ENCODE data around the gene CNTNAP2. TPM values are rescaled to one million over a fixed set of nuclear protein-coding genes. Genes with fewer than 3 reads are reported as not detected.
A peak's percentile ranks its signal among the peaks of the same experiment; 100 is the strongest.

The CNTNAP2 gene
- total and polyA plus RNA-seq, 9 of the 15 experiments (the other 6 are each of a cell fraction or from before 2014, with no cell fraction given), result 0.04 to 0.62 (median 0.09) TPM; not detected in 4

- H3K27ac ChIP-seq (ENCODE audit: extremely low read depth, low read depth, low read length), result no peak overlapping the region
- no TSS peak for BruUV-seq (replicated peaks)
- ChIA-PET POLR2A (interaction anchor here (0.6 kb wide), 1 partner anchor 259 kb away, joined by 4 read pairs; no protein-coding TSS in a partner anchor), CTCF (ENCODE audit: low intra/inter-chr PET ratio) (no interaction called here)
- ATAC-seq (peak; percentile 99), FAIRE-seq (peak; percentile 83), DNase-seq (ENCODE audit: extremely low read depth in 1 of 4, low spot score in 3 of 4) (peak in 2 of 4 experiments; percentile 62 to 78)
- no peak overlapping the region for H2AFZ ChIP-seq (ENCODE audit: low read depth, low read length)
- H3K4me2 ChIP-seq (ENCODE audit: insufficient read depth, low read length), result peak overlapping the region; percentile 38
- H3K4me3 ChIP-seq, result no peak overlapping the region
- no peaks in the 10 kb centered on the region for H3K36me3 ChIP-seq (ENCODE audit: control insufficient read depth, insufficient read depth, low read length)
- no peaks in the 10 kb centered on the region for H4K20me1 ChIP-seq (replicated peaks; ENCODE audit: control insufficient read depth, insufficient read depth, low read length)
- no peaks in the 10 kb centered on the region for H3K9me3 ChIP-seq (replicated peaks; ENCODE audit: control insufficient read depth, insufficient read depth, low read depth, low read length)
- H3K79me2 ChIP-seq (ENCODE audit: control insufficient read depth, insufficient read depth, low read length), result no peaks in the 10 kb centered on the region
- in situ Hi-C loops (cut with MboI), result no loop called here
- H3K9ac ChIP-seq (ENCODE audit: insufficient read depth in 1 of 2, low read depth in 2 of 2, low read length in 2 of 2), result no peak overlapping the region
- peaks cover 0 to 3% of the 10 kb centered on the region in 2 experiments; a peak in 1 of 5 replicates for H3K4me1 ChIP-seq (replicated peaks in 1 of 2; ENCODE audit: control insufficient read depth in 2 of 2, insufficient read depth in 2 of 2, low read length in 2 of 2)
- H3K27me3 ChIP-seq (ENCODE audit: control insufficient read depth in 2 of 2, insufficient read depth in 2 of 2, low read length in 2 of 2), result peaks cover 0 to 5% of the 10 kb centered on the region in 2 experiments; a peak in 1 of 5 replicates
- 0% methylated on average over 1 of the region's 1 CpG for WGBS (ENCODE audit: insufficient coverage, low coverage, missing lambda C conversion rate)
- intact Hi-C loops (cut with micrococcal nuclease), result no loop called here
- no peaks in the 10 kb centered on the region for H3K9me1 ChIP-seq (ENCODE audit: control insufficient read depth, insufficient read depth, low read length)
- no peak for TF ChIP-seq ZNF584 (CRISPR knock-in tag; IDR thresholded peaks at IDR 0.05; ENCODE audit: low read depth)
- TF ChIP-seq, protein P1, sequence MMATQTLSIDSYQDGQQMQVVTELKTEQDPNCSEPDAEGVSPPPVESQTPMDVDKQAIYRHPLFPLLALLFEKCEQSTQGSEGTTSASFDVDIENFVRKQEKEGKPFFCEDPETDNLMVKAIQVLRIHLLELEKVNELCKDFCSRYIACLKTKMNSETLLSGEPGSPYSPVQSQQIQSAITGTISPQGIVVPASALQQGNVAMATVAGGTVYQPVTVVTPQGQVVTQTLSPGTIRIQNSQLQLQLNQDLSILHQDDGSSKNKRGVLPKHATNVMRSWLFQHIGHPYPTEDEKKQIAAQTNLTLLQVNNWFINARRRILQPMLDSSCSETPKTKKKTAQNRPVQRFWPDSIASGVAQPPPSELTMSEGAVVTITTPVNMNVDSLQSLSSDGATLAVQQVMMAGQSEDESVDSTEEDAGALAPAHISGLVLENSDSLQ (IDR thresholded peaks at IDR 0.05), result peak; percentile 71
- TF ChIP-seq SMC3 (conservative IDR thresholded peaks at IDR 0.05; ENCODE audit: insufficient read depth, low read depth, low read length), result no peak
- TF ChIP-seq MECOM (CRISPR knock-in tag; IDR thresholded peaks at IDR 0.05), result no peak
- TF ChIP-seq CBX5 (IDR thresholded peaks at IDR 0.05; ENCODE audit: borderline replicate concordance, low read depth), result no peak
- TF ChIP-seq SRF (CRISPR knock-in tag; IDR thresholded peaks at IDR 0.05), result no peak
- no peak for TF ChIP-seq RREB1 (CRISPR knock-in tag; IDR thresholded peaks at IDR 0.05)
- TF ChIP-seq ZNF165 (CRISPR knock-in tag; IDR thresholded peaks at IDR 0.05; ENCODE audit: borderline replicate concordance), result no peak
- no peak for TF ChIP-seq CREB5 (CRISPR knock-in tag; IDR thresholded peaks at IDR 0.05)
- TF ChIP-seq, protein P2, sequence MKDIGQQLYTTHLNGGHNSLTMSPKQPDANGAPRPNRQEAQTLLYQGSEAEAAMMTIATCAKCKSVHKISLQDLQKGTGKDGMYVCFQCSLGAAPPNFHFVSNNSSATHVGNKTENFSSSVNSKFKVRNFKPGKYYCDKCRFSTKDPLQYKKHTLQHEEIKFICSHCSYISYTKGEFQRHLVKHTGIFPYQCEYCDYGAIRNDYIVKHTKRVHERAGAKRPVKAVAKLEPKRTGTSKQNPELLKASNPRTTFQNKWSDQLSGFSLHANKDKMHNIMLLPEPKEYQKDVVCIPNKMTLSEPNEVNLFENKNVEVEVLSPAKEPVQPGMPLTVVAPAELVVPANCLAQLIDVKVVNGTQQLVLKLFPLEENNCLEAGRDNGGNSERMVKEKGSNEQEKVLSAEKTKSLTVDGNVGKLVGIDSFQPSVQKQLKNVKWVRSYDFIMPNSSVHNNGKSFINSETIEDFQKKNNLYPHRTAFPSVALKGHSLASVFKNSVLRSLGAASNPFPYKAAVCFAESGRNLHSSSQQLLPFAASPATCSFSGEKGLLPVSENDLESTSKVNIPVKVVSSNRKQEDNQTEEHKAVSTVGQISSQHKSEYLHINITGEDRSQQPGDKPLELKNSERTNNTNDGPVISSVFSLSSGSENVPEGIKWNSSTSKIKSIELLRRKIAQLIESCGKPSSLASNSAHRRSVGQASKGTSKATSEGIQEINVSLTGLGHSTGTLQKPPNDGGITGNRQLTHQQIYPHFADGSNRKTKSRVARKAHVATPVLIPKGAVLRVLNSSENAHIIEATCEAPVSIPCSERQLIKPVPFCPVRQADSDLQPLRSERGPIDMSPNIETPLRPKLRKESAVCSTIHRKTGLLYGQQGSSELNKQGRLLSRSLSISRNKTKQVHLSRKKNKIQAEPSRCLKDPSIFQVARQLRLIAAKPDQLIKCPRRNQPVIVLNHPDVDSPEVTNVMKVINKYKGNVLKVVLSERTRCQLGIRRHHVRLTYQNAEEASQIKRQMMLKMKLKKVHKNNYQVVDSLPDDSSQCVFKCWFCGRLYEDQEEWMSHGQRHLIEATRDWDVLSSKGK (CRISPR knock-in tag; IDR thresholded peaks at IDR 0.05), result no peak
- no peak for TF ChIP-seq TAF7 (tag; IDR thresholded peaks at IDR 0.05)
Observed at GRCh38 chr7:148304456-148304855, 2187.9 kb downstream of the CNTNAP2 start.
